Kidney (tissue), 14 donors: ENCODE data around the gene TMEM271. TPM values are rescaled to one million over a fixed set of nuclear protein-coding genes. Genes with fewer than 3 reads are reported as not detected.

Source experiments
- DNase-seq, 5 donors: peaks; one replicate each; pipeline ENCODE4 v3.0.0-alpha.2; 2013 to 2020
- FAIRE-seq: peaks from 2 replicates; lab custom pipeline; 2012; peaks lifted over from hg19 to GRCh38; lab: Jason Lieb, UNC
- H3K27ac ChIP-seq, 2 donors: one replicate each; pipeline ENCODE4 v1.7.0; 2013; ENCODE audit warnings: low read depth in 2 of 2, low read length in 2 of 2, inconsistent platforms in 1 of 2
- H3K27me3 ChIP-seq: one replicate; pipeline ENCODE4 v1.7.1; 2013; ENCODE audit warnings: low read length, inconsistent platforms; ENCODE audit not compliant: control insufficient read depth, insufficient read depth
- H3K36me3 ChIP-seq, 3 donors: one replicate each; pipeline versions ENCODE4 v1.7.0 to v1.7.1; 2013; ENCODE audit warnings: low read length in 3 of 3, control low read depth in 1 of 3, inconsistent platforms in 1 of 3; ENCODE audit not compliant: insufficient read depth in 3 of 3, control insufficient read depth in 2 of 3
- H3K4me1 ChIP-seq, 3 donors: one replicate each; pipeline versions ENCODE4 v1.7.0 to v1.7.1; 2013; ENCODE audit warnings: low read length in 3 of 3, inconsistent platforms in 1 of 3, low read depth in 1 of 3; ENCODE audit not compliant: control insufficient read depth in 2 of 3, insufficient read depth in 2 of 3
- H3K4me3 ChIP-seq, 3 donors: one replicate each; pipeline versions ENCODE4 v1.7.0 to v1.8.1; 2013; ENCODE audit warnings: low read length in 3 of 3, control low read depth in 1 of 3, inconsistent platforms in 1 of 3
- H3K9ac ChIP-seq, 3 donors: one replicate each; pipeline versions ENCODE4 v1.7.0 to v1.7.1; 2013; ENCODE audit warnings: low read length in 3 of 3, control low read depth in 1 of 3, inconsistent platforms in 1 of 3
- H3K9me3 ChIP-seq, 3 donors: one replicate each; pipeline versions ENCODE4 v1.7.0 to v1.7.1; 2013; ENCODE audit warnings: low read length in 3 of 3, control low read depth in 1 of 3, inconsistent platforms in 1 of 3; ENCODE audit not compliant: control insufficient read depth in 2 of 3, insufficient read depth in 1 of 3
- CTCF ChIP-seq: IDR thresholded peaks from 3 replicates; pipeline ENCODE4 v1.5.1; 2012; ENCODE audit warnings: mild to moderate bottlenecking, moderate library complexity, borderline replicate concordance; ENCODE audit not compliant: insufficient read depth; ENCODE audit errors: extremely low read depth
- intact Hi-C: fragments of 100-400 bp; cut with DNase I; formaldehyde crosslinking; loops from one replicate; pipeline ENCODE4 v1.11.1; 2022
- polyA plus RNA-seq: library from polyadenylated mRNA; stranded (reverse); fragments of 350-450 nt; fragmentation: Illumina TruSeq; extraction: RNeasy Lipid Tissue Mini Kit (QIAGEN cat#74804); gene quantifications from one replicate; pipeline ENCODE4 v1.2.3, GENCODE V29; 2014; ENCODE audit warnings: low read depth, low replicate concordance; ENCODE audit not compliant: insufficient read depth
- total RNA-seq: library from RNA; stranded (reverse); fragmentation: NEBNext Ultra II Directional; extraction: Animal tissue kit (Norgen Biotek cat#: 25700); gene quantifications from one replicate; pipeline ENCODE4 v1.2.1, GENCODE V29; 2021
- donor health status: control.
- donor health status: control.
- donor health status: control.
- donor health status: control.
- donor health status: control.
- donor health status: DM: yes; HTN: yes; CAD: no.
- donor health status: Normal renal cell carcinoma (clear cell type).

Gene TMEM271
- total and polyA plus RNA-seq, 2 donors from 2014 or later = not detected

DNA sequence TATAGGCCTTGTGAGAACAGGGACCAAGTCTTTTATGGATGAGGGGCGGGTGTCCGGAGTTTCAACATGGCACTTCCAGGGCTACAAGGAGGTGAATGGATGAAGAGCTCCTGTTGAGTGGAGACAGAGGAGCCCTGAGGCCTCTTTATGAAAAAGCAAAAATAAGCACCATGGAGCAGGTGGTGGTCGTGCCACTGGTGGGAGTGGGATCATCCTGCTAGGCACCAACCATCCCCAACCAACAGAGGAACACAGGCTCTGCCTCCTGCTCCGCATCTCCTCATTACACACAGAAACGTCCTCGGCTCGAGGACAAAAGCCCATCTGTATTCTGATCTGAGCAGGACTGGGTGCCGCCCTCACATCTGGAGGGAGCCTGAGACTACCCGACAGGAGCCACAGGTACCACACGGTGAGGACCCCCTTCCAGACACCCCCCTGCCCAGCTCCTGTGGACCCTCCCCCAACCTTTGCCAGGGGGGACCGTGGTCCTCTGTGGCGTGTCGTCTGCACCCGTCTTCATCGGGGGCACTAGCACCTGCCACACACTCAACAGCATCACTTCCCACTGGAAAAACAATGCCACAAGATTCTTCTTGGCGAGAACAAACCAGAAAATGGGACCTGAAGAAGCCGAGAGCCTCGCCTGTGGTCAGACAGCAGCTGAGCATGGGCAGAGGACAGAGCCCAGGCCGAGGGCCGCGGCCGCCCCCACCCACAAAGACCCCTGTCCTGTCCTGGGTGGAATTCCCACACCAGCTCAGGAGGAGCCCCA, 45.4 kb upstream of the TMEM271 start:
- TF ChIP-seq CTCF = no peak
- DNase-seq (no peak), FAIRE-seq (no peak)
- H3K4me3 ChIP-seq = no peak overlapping the region
- no peaks in the 10 kb centered on the region for H3K36me3 ChIP-seq
- intact Hi-C loops = no loop called here
- H3K9ac ChIP-seq = no peak overlapping the region
- H3K4me1 ChIP-seq = peaks cover 0 to 4% (median 0%) of the 10 kb centered on the region in 3 donors
- no peak overlapping the region for H3K27ac ChIP-seq
- no peaks in the 10 kb centered on the region for H3K9me3 ChIP-seq
- H3K27me3 ChIP-seq = no peaks in the 10 kb centered on the region

DNA sequence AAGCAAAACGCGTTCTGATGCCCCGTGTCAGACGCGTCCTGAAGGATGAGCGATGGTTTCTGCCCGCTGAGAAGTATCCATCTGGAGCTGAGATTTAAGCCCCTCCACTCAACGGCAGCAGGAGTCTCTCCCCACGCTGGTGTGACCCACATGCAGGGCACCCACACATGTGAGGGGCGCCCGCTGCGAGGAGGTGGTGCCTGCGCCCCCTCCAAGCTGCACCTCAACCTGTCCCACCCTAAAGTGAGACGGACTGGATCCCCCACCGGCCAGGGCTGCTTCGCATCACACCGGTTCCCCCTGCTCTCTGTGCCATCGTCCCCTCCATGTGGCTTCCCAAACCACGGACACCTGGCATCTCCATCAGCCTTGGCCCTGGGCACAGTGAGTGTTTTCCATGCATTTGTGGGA, 44.8 kb upstream of the TMEM271 start:
- H3K27me3 ChIP-seq = no peaks in the 10 kb centered on the region
- H3K4me1 ChIP-seq = peaks cover 0 to 4% (median 0%) of the 10 kb centered on the region in 3 donors
- intact Hi-C loops = no loop called here
- no peak for DNase-seq
- H3K27ac ChIP-seq = no peak overlapping the region
- no peak for TF ChIP-seq CTCF
- H3K9ac ChIP-seq = no peak overlapping the region
- H3K9me3 ChIP-seq = no peaks in the 10 kb centered on the region
- no peak overlapping the region for H3K4me3 ChIP-seq
- no peaks in the 10 kb centered on the region for H3K36me3 ChIP-seq
- no peak for FAIRE-seq

DNA sequence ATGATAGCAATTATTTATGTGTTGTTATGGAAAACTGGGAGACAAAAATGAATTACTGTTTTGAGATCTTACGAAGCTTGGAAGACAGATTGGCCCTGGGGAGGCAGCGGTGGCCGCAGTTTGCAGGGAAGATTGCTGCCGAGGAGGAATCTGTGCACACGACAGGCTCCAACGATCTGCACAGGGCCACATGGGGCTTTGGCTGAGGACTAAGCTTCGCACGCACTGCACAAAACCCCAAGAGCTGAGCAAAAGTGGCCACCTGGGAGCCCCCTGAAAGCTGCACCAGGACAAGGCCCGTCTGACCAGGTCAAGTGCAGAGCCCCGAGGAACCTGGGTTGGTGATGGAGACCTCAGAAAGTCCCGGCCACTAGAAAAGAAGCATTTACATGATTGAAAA, 44.1 kb upstream of the TMEM271 start:
- H3K9ac ChIP-seq = no peak overlapping the region
- H3K9me3 ChIP-seq = no peaks in the 10 kb centered on the region
- no peak for TF ChIP-seq CTCF
- intact Hi-C loops = no loop called here
- DNase-seq (no peak), FAIRE-seq (no peak)
- no peaks in the 10 kb centered on the region for H3K36me3 ChIP-seq
- H3K27ac ChIP-seq = no peak overlapping the region
- H3K4me1 ChIP-seq = peaks cover 0 to 4% (median 0%) of the 10 kb centered on the region in 3 donors
- no peak overlapping the region for H3K4me3 ChIP-seq
- no peaks in the 10 kb centered on the region for H3K27me3 ChIP-seq
